Fibroblast of mammary gland (primary cell): Measurements from ENCODE around the gene PTPRD.

Source experiments
- DNase-seq: peaks from one replicate; pipeline ENCODE4 v3.0.0-alpha.2; 2010; ENCODE audit warnings: low read depth
- H3K4me3 ChIP-seq: 2 replicates; pipeline ENCODE4 v1.5.1; 2011; ENCODE audit warnings: low read depth, mild to moderate bottlenecking, low read length, moderate library complexity; ENCODE audit not compliant: control insufficient read depth
- CTCF ChIP-seq: conservative IDR thresholded peaks from 2 replicates; pipeline ENCODE4 v1.5.1; 2011; ENCODE audit warnings: low read depth, low read length, inconsistent platforms; ENCODE audit not compliant: control insufficient read depth, insufficient read depth

Gene PTPRD

GRCh38 chr9:8266861-8267260 lies 2345.9 kb downstream of the PTPRD start:
- no peak for DNase-seq
- no peak overlapping the region for H3K4me3 ChIP-seq
- no peak for TF ChIP-seq CTCF

- no peak for DNase-seq
- H3K4me3 ChIP-seq, result no peak overlapping the region
- no peak for TF ChIP-seq CTCF
Observed at GRCh38 chr9:8265281-8265680, 2347.5 kb downstream of the PTPRD start.
